Activated gamma-delta T cell treated with Interleukin-2 at 50 U/mL for 16 hours (primary cell): ENCODE data around the gene ARPP19.

ENCODE experiments used
- DNase-seq: peaks from one replicate; pipeline ENCODE4 v3.0.0-alpha.2; 2020

The ARPP19 gene

DNA sequence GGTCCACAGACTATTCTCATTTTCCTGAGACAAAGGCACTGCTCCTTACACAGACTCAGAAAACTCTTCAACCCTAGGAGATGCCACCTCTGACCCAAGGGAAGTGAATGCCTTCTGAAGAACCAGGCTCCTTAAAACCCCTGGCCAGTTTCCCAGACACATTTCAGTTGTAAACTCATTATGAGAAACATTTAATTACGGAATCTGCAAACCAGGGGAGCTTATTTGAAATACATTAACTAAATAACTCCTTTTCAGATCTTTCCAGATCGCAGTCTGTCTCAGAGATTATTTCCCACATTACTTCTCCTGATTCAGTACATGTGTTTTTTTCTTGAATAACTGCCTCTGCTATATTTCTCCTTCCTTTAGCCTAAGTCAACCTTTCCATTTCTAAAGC lies 57.7 kb downstream of the ARPP19 start:
- no peak for DNase-seq

DNA sequence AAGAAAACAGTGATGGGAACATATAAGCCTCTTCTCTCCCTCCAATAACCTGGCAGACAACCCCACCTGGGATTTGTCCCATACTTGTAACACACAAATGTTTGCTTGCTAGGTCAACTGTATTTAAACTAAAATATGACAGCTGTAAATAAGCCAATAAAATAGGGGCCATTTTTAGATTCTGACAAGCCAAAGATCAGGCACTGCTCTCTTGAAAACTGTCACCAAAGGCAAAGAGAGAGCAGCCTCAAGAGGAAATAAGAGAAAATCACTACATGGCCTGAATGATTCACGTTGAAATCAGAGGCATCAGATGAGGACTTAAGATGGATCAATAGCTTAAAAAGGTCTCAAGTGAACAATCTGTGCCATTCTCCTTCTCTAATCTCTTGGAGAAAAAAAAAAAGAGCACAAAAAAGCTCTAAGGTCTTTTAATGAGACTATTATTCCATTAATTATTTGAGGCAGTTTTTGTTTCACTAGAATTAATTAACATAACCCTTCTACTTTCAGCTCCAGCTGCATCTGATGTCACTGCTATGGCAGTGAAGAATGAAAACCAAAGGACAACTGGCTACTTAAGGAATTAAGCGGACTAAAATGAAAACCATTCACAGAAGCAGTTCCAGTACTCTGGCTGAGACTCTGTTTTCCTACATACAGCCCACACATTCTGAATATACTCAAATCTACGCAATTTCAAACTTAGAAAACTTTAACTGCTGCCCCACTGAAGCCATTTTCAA lies 59.2 kb downstream of the ARPP19 start:
- DNase-seq = no peak

DNA sequence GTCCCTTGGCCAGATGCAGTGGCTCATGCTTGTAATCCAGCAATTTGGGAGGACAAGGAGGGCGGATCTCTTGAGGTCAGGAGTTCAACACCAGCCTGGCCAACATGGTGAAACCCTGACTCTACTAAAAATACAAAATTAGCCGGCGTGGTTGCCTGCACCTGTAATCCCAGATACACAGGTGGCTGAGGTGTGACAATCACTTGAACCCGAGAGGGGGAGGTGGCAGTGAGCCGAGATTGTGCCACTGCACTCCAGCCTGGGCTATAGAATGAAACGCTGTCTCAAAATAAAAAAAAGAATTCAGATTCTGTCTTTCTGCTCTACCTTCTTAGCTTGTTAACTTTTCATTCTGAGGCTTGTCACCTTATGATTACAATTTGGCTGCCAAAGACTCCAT lies 62.3 kb downstream of the ARPP19 start:
- no peak for DNase-seq

DNA sequence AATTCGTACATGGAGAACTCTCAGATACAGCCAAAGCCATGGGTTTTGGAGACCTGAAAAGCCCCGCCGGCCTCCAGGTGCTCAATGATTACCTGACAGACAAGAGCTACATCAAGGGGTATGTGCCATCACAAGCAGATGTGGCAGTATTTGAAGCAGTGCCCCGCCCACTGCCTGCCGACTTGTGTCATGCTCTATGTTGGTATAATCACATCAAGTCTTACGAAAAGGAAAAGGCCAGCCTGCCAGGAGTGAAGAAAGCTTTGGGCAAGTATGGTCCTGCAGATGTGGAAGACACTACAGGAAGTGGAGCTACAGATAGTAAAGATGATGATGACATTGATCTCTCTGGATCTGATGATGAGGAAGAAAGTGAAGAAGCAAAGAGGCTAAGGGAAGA lies 63.7 kb downstream of the ARPP19 start:
- no peak for DNase-seq

DNA sequence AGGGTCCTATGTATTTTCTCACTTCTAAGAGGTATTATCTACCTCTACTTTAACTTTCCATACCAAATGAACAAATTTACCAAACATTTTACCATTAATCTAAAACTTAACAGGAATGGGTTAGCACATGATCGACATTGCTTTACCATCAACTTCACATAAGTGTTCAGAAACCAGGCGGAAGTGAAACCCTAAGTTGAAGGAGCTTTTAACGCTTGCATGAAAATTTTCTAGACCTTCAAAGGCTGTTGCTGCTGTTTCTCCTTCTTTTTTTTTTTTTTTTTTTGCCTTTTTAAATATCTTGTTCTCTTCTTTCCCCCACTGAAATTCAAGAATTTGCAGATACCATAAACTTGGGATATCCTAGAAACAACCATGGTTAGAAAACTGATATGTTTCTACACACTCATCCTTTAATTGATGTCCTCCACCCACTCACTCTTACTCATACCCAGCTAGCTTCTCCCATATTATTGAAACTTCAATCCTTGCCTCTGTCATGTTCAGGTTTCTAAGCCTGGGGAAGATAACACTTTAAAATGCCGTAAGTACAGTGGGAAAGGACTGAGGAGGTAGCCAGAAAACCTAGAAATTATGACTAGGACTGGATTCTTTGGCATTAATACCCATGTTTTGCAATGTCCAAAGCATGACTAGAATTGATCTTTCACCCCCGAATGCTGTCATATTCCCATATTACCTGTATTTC lies 64.9 kb downstream of the ARPP19 start:
- DNase-seq = no peak

DNA sequence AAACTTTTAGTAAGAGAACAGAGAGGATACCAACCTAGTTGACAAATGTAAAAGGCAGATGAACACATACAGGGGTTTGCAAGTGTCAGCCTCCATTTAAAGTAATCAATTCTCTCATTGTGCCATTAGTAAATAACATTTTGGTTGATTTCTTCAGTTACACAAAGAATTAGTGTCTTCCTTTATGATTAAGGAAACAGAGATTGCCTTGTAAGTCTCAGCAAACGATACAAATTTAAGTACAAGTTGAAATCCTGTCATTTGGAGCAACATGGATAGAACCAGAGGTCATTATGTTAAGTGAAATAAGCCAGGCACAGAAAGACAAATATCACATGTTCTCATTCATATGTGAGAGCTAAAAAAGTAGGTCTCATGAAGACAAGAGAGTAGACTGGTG lies 66.2 kb downstream of the ARPP19 start:
- no peak for DNase-seq

DNA sequence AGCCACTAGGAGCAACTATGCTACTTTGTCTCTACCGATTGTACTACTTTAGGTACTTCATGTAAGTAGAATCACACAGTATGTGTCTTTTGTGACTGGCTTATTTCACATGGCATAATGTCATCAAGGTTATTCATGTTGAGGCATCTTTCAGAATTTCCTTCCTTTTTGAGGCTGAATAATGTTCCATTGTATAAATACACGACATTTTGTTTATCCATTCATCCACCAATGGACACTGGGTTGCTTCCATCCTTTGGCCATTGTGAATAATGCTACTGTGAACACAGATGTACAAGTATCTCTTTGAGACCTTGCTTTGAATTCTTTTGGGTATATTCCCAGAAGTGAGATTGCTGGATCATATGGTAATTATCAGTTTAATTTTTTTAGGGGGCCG lies 69.3 kb downstream of the ARPP19 start:
- no peak for DNase-seq

DNA sequence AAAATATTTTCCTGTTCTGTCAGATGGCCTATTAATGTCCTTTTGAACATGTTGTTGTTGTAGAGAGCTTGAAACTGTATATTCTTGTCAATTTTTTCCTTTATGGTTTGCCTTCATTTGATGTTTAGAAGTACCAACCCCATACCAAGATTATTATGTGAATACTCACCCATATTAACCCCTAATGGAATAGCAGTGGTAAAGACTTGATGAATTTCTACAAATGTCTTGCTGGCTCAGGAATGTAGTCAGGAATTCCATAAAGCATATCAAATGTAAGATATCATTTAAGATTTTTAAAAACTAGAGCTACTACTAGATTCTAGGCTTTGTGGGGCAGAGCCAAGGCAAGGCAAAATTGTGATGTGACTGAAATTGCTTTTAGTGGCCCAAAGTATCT lies 70.1 kb downstream of the ARPP19 start:
- no peak for DNase-seq
